H1 (cell line): ENCODE results near the gene SYNGR4. TPM values are rescaled to one million over a fixed set of nuclear protein-coding genes. Genes with fewer than 3 reads are reported as not detected.

Experiments used
- CTCF ChIA-PET: fragments of 300-600 bp; sonication (Branson Sonifier 250); formaldehyde crosslinking; loops from one replicate; lab custom pipeline; 2021; ENCODE audit not compliant: partially characterized antibody; lab: Charles Lee
- POLR2A ChIA-PET: fragments of 300-600 bp; sonication (Branson Sonifier 250); formaldehyde crosslinking; loops from one replicate; lab custom pipeline; 2021; ENCODE audit warnings: inconsistent platforms; ENCODE audit not compliant: partially characterized antibody; lab: Charles Lee
- DNase-seq, 2 experiments: peaks; one replicate each; pipeline versions ENCODE4 v3.0.0 to v3.0.0-alpha.2; 2010 to 2022; ENCODE audit warnings: low spot score in 2 of 2, low read depth in 1 of 2, mixed read lengths in 1 of 2
- FAIRE-seq: peaks from 2 replicates; lab custom pipeline; 2011; peaks lifted over from hg19 to GRCh38; lab: Jason Lieb, UNC
- H2AFZ ChIP-seq: 2 replicates; pipeline ENCODE4 v1.8.1; 2012; ENCODE audit warnings: low read length, inconsistent platforms
- H2AK5ac ChIP-seq: 2 replicates; pipeline ENCODE4 v1.6.1; 2013; ENCODE audit warnings: low read depth, low read length
- H2BK120ac ChIP-seq: replicated peaks from 2 replicates; pipeline ENCODE3; 2013; ENCODE audit warnings: low read depth, low read length, inconsistent platforms
- H2BK12ac ChIP-seq: 2 replicates; pipeline ENCODE4 v1.6.1; 2013; ENCODE audit warnings: low read depth, low read length
- H2BK15ac ChIP-seq: 2 replicates; pipeline ENCODE4 v1.6.1; 2013; ENCODE audit warnings: low read length
- H2BK20ac ChIP-seq: 2 replicates; pipeline ENCODE4 v1.6.1; 2013; ENCODE audit warnings: low read length
- H2BK5ac ChIP-seq: 2 replicates; pipeline ENCODE4 v1.6.1; 2013; ENCODE audit warnings: low read depth, low read length
- H3K14ac ChIP-seq: 2 replicates; pipeline ENCODE4 v1.6.1; 2013; ENCODE audit warnings: inconsistent platforms; ENCODE audit not compliant: insufficient read length
- H3K18ac ChIP-seq: 2 replicates; pipeline ENCODE4 v1.6.1; 2013; ENCODE audit warnings: low read length; ENCODE audit errors: extremely low read depth
- H3K23ac ChIP-seq: 2 replicates; pipeline ENCODE4 v1.6.1; 2013; ENCODE audit warnings: inconsistent platforms; ENCODE audit not compliant: insufficient read length
- H3K23me2 ChIP-seq: 2 replicates; pipeline ENCODE4 v1.6.1; 2013; ENCODE audit warnings: low read depth, low read length
- H3K27ac ChIP-seq: 2 replicates; pipeline ENCODE4 v1.6.1; 2011; ENCODE audit warnings: low read depth, low read length, inconsistent platforms
- H3K27me3 ChIP-seq, 4 experiments: replicated peaks in 1 of 4; 1 replicate in 1 of 4; 2 replicates in 3 of 4; pipeline versions ENCODE4 v1.6.1 to v1.8.1; 2011 to 2013; ENCODE audit warnings: low read length in 3 of 4, mild to moderate bottlenecking in 3 of 4, inconsistent platforms in 2 of 4, mixed read lengths in 2 of 4, moderate library complexity in 1 of 4; ENCODE audit not compliant: control insufficient read depth in 3 of 4, insufficient read depth in 3 of 4; ENCODE audit errors: extremely low read depth in 1 of 4
- H3K36me3 ChIP-seq, 4 experiments: 2 replicates each; pipeline versions ENCODE4 v1.6.1 to v1.8.1; 2011 to 2013; ENCODE audit warnings: mild to moderate bottlenecking in 4 of 4, low read length in 3 of 4, moderate library complexity in 2 of 4, control low read depth in 1 of 4, inconsistent platforms in 1 of 4; ENCODE audit not compliant: insufficient read depth in 4 of 4, control insufficient read depth in 2 of 4
- H3K4ac ChIP-seq: replicated peaks from 2 replicates; pipeline ENCODE3; 2013; ENCODE audit warnings: low read length, low read depth, mixed read lengths, inconsistent platforms; ENCODE audit not compliant: insufficient read length
- H3K4me1 ChIP-seq, 4 experiments: replicated peaks in 1 of 4; 1 replicate in 1 of 4; 2 replicates in 3 of 4; pipeline versions ENCODE4 v1.6.1 to v1.8.1; 2011 to 2013; ENCODE audit warnings: low read length in 3 of 4, inconsistent platforms in 2 of 4, mixed read lengths in 1 of 4; ENCODE audit not compliant: insufficient read depth in 4 of 4, control insufficient read depth in 3 of 4
- H3K4me2 ChIP-seq, 2 experiments: 2 replicates each; pipeline versions ENCODE4 v1.6.1 to v1.8.1; 2011 to 2013; ENCODE audit warnings: low read depth in 2 of 2, low read length in 2 of 2, control low read depth in 1 of 2, inconsistent platforms in 1 of 2, mild to moderate bottlenecking in 1 of 2; ENCODE audit not compliant: insufficient read depth in 1 of 2
- H3K4me3 ChIP-seq, 4 experiments: fragments of 200-600, 300-600 bp in 1 of 4; sonication (generic), shearing (Covaris generic), sonication (Bioruptor Twin) in 1 of 4; 2 replicates each; pipeline versions ENCODE4 v1.5.1 to v1.8.1; 2011 to 2016; ENCODE audit warnings: low read length in 4 of 4, low read depth in 3 of 4, control low read depth in 2 of 4, inconsistent platforms in 2 of 4, mild to moderate bottlenecking in 2 of 4, mixed read lengths in 1 of 4, moderate library complexity in 1 of 4; ENCODE audit not compliant: insufficient read depth in 2 of 4; ENCODE audit errors: extremely low read depth in 1 of 4
- H3K56ac ChIP-seq: replicated peaks from 2 replicates; pipeline ENCODE3; 2013; ENCODE audit warnings: low read depth, mild to moderate bottlenecking, mixed read lengths, low read length, inconsistent platforms; ENCODE audit not compliant: insufficient read length
- H3K79me1 ChIP-seq: 2 replicates; pipeline ENCODE4 v1.6.1; 2013; ENCODE audit warnings: low read depth, low read length, control low read depth
- H3K79me2 ChIP-seq, 2 experiments: 2 replicates each; pipeline versions ENCODE4 v1.6.1 to v1.8.1; 2012 to 2013; ENCODE audit warnings: low read length in 2 of 2, mild to moderate bottlenecking in 2 of 2, inconsistent platforms in 1 of 2; ENCODE audit not compliant: insufficient read depth in 2 of 2, control insufficient read depth in 1 of 2
- H3K9ac ChIP-seq, 4 experiments: replicated peaks in 1 of 4; 1 replicate in 1 of 4; 2 replicates in 3 of 4; pipeline versions ENCODE4 v1.6.1 to v1.8.1; 2011 to 2013; ENCODE audit warnings: low read depth in 3 of 4, low read length in 3 of 4, control low read depth in 2 of 4, mild to moderate bottlenecking in 2 of 4, moderate library complexity in 2 of 4, inconsistent platforms in 1 of 4; ENCODE audit errors: extremely low read depth in 1 of 4
- H3K9me3 ChIP-seq, 2 experiments: 2 replicates each; pipeline versions ENCODE4 v1.6.1 to v1.8.1; 2012 to 2013; ENCODE audit warnings: mild to moderate bottlenecking in 2 of 2, moderate library complexity in 2 of 2, control low read depth in 1 of 2, inconsistent platforms in 1 of 2, low read depth in 1 of 2, low read length in 1 of 2, mixed read lengths in 1 of 2; ENCODE audit not compliant: insufficient read depth in 2 of 2
- H4K20me1 ChIP-seq, 2 experiments: replicated peaks in 1 of 2; 2 replicates each; pipeline versions ENCODE3 to v1.8.1; 2011 to 2013; ENCODE audit warnings: inconsistent platforms in 2 of 2, low read length in 2 of 2, mild to moderate bottlenecking in 1 of 2; ENCODE audit not compliant: insufficient read depth in 2 of 2, control insufficient read depth in 1 of 2
- H4K5ac ChIP-seq: 2 replicates; pipeline ENCODE4 v1.6.1; 2013; ENCODE audit warnings: low read length, low read depth, mixed read lengths, inconsistent platforms; ENCODE audit not compliant: insufficient read length
- H4K8ac ChIP-seq: 2 replicates; pipeline ENCODE4 v1.8.0; 2013; ENCODE audit warnings: mild to moderate bottlenecking, moderate library complexity, low read length, inconsistent platforms; ENCODE audit not compliant: insufficient read depth; ENCODE audit errors: extremely low read depth
- H4K91ac ChIP-seq: replicated peaks from 2 replicates; pipeline ENCODE3; 2013; ENCODE audit warnings: low read length, mixed read lengths, inconsistent platforms; ENCODE audit not compliant: insufficient read length
- KDM1A ChIP-seq: fragments of 200-600, 300-600 bp; sonication (generic); IDR thresholded peaks from 2 replicates; pipeline ENCODE4 v1.7.1; 2016; ENCODE audit warnings: mild to moderate bottlenecking, low read length, borderline replicate concordance
- SP1 ChIP-seq: IDR thresholded peaks from 2 replicates; pipeline ENCODE4 v1.6.1; 2011; ENCODE audit warnings: low read depth, low read length
- WGBS, 2 experiments: shearing (Covaris generic) in 1 of 2; methylation state at CpG; one replicate each; pipeline versions ENCODE4 v1.1.6 to v1.1.7; 2013 to 2015; ENCODE audit warnings: low lambda C conversion rate in 2 of 2, mixed read lengths in 2 of 2, inconsistent platforms in 1 of 2, low coverage in 1 of 2, missing lambda C conversion rate in 1 of 2; ENCODE audit not compliant: insufficient replicate concordance in 2 of 2, insufficient coverage in 1 of 2, insufficient read length in 1 of 2; ENCODE audit errors: extremely low coverage in 1 of 2, missing lambda C conversion rate in 1 of 2; 5-methylcytosine and 5-hydroxymethylcytosine counted together
- polyA plus RNA-seq, 7 experiments: library from polyadenylated mRNA; depleted of rRNA in 3 of 7; stranded (reverse) in 5 of 7; unstranded in 2 of 7; fragments of >200 nt in 5 of 7; fragments of 200-250 nt in 2 of 7; gene quantifications; 1 replicate in 5 of 7; 2 replicates in 1 of 7; 4 replicates in 1 of 7; pipeline versions ENCODE4 v1.2.1 to v1.2.3, GENCODE V29; 2011 to 2013; ENCODE audit warnings: missing spikeins in 2 of 7, mixed read lengths in 2 of 7
- total RNA-seq: library from RNA; stranded (reverse); fragmentation: NEBNext Ultra II Directional; extraction: Animal tissue kit (Norgen Biotek cat#: 25700); gene quantifications from 2 replicates; pipeline ENCODE4 v1.2.1, GENCODE V29; 2021

Gene SYNGR4
- total and polyA plus RNA-seq, 2 of the 8 experiments (the other 6 are each of a cell fraction or from before 2014, with no cell fraction given) = 0.41 TPM; not detected in 1

- Histone ChIP-seq H3K9me3 (no peaks in the 10 kb centered on the region), H3K4me3 (no peak overlapping the region), H3K4me1 (peaks cover 0 to 4% (median under 1%) of the 10 kb centered on the region in 4 experiments; a peak in 2 of 7 replicates), H2AFZ (no peak overlapping the region), H3K18ac (no peak overlapping the region), H4K91ac (no peak overlapping the region), H3K4me2 (no peak overlapping the region), H3K23me2 (no peaks in the 10 kb centered on the region; the same call in 1 of the 2 replicates), H3K56ac (no peak overlapping the region), H3K27me3 (no peaks in the 10 kb centered on the region), H3K4ac (no peak overlapping the region), H3K23ac (no peak overlapping the region), H3K9ac (no peak overlapping the region), H4K20me1 (no peaks in the 10 kb centered on the region), H4K5ac (no peak overlapping the region), H2AK5ac (no peak overlapping the region), H2BK5ac (no peak overlapping the region), H3K27ac (no peak overlapping the region), H4K8ac (no peak overlapping the region), H2BK12ac (no peak overlapping the region), H3K14ac (no peak overlapping the region), H3K36me3 (no peaks in the 10 kb centered on the region), H2BK15ac (no peak overlapping the region), H3K79me1 (no peaks in the 10 kb centered on the region), H2BK120ac (no peak overlapping the region), H2BK20ac (no peak overlapping the region), H3K79me2 (no peaks in the 10 kb centered on the region)
- ChIA-PET CTCF (interaction anchor here (0.6 to 4.4 kb wide), 12 partner anchors 8 to 139 kb away, joined by 3 to 29 read pairs (median 4); no protein-coding TSS in a partner anchor), POLR2A (interaction anchor here (0.6 to 0.9 kb wide), 2 partner anchors 8 to 53 kb away, joined by 3 to 4 read pairs; no protein-coding TSS in a partner anchor)
- FAIRE-seq = no peak
- TF ChIP-seq SP1 = no peak
- TF ChIP-seq KDM1A = peak; percentile 89; the same call in 1 of the 2 replicates
- 75 to 92% methylated on average over 1 to 9 of the region's 10 CpGs for WGBS, 2 experiments
- no peak for DNase-seq
Observed at GRCh38 chr19:48341515-48342413, 22.4 kb upstream of the SYNGR4 start.
